Adipose tissue (tissue), 3 donors: ENCODE measurements around the gene BAZ2B. TPM values are rescaled to one million over a fixed set of nuclear protein-coding genes. Genes with fewer than 3 reads are reported as not detected.

ENCODE experiments used
- H3K27ac ChIP-seq: one replicate; pipeline ENCODE4 v1.5.1; 2013; ENCODE audit warnings: low read depth, low read length
- WGBS, 3 donors: extraction: QIAGEN DNeasy Blood & Tissue Kit; methylation state at CpG; one replicate each; pipeline ENCODE4 v1.1.7; 2013; 5-methylcytosine and 5-hydroxymethylcytosine counted together
- polyA plus RNA-seq, 3 donors: library from polyadenylated mRNA; stranded (reverse); fragments of 200-250 nt; gene quantifications; one replicate each; pipeline ENCODE4 v1.2.3, GENCODE V29; 2013
- donor health status: healthy with polysubstance abuse.
- donor health status: Bipolar disorder and iron deficiency.
- donor health status: healthy.

Gene BAZ2B
- polyA plus RNA-seq, 3 donors = 10.6 to 21.9 (median 16.3) TPM

- H3K27ac ChIP-seq = no peak overlapping the region
Observed at GRCh38 chr2:159455330-159455918, 160.9 kb downstream of the BAZ2B start.

DNA sequence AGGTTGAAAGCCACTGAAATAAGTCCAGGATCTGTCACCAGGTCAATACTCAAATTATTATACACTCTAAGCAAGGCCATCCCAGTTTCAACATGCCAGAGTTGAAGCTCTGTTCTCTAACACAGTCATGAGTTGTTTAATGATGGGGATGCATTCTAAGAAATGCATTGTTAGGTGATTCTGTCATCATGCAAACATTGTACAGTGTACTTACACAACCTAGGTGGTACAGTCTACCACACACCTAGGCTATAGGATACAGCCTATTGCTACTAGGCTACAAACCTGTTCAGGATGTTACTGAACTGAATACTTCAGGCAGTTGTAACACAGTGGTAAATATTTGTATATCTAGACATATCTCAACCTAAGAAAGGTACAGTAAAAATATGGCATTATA is 162.2 kb downstream of the BAZ2B start:
- H3K27ac ChIP-seq = no peak overlapping the region

- 93 to 98% (median 95%) methylated on average over 3 of the region's 3 CpGs for WGBS, 3 donors
Observed at GRCh38 chr2:159450180-159450579, 166.2 kb downstream of the BAZ2B start.

GRCh38 chr2:159449504-159450124 is 166.7 kb downstream of the BAZ2B start:
- no peak overlapping the region for H3K27ac ChIP-seq
- WGBS, 3 donors = 0 to 3% (median 0%) methylated on average over 1 of the region's 1 CpG

More at GRCh38 chr2:159450180-159450579, 166.2 kb downstream of the BAZ2B start:
- H3K27ac ChIP-seq = no peak overlapping the region

DNA sequence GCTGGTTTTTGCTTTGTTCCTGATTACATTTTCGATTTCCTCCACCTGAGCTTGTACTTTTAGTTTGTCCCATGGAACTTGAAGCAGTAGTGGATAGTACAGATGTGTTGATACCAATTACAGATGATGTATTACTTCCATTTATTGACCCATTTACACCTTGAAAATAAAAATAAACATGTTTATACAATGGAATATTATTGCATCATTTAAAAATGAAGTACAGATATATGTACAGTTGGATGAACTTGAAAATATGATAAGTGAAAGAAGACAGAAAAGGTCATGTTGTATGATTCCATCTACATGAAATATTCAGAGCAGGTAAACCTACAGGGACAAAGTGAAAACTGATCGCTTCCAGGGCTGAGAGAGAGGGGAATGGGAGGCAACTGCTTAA is 169.5 kb downstream of the BAZ2B start:
- no peak overlapping the region for H3K27ac ChIP-seq
- WGBS, 3 donors = 94 to 95% (median 95%) methylated on average over 2 of the region's 2 CpGs

DNA sequence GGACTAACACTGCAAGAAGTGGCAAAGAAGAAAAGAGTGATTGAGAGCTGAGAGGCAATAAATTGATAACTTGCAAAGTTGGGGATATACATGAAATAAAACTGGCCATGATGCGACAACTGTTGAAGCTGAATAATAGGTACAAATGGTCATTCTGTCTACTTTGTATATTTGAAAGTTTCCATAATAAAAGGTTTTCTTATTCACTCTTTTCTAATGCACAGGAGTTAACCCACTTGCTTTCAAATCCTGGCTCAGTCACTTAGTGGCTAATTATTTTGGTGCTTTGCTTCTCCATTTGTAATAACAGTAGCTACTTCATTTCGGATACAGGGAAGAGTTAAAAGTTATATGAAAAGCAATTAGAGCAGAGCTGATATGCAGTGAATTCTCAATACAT is 170.1 kb downstream of the BAZ2B start:
- H3K27ac ChIP-seq = no peak overlapping the region
- WGBS, 3 donors = 93 to 99% (median 98%) methylated on average over 2 of the region's 2 CpGs

- H3K27ac ChIP-seq = no peak overlapping the region
Observed at GRCh38 chr2:159445307-159445706, 171.0 kb downstream of the BAZ2B start.

- H3K27ac ChIP-seq = no peak overlapping the region
Observed at GRCh38 chr2:159444754-159445153, 171.6 kb downstream of the BAZ2B start.

- WGBS, 3 donors = 68 to 93% (median 90%) methylated on average over 2 of the region's 2 CpGs
- H3K27ac ChIP-seq = no peak overlapping the region
Observed at GRCh38 chr2:159442159-159442852, 174.0 kb downstream of the BAZ2B start.

DNA sequence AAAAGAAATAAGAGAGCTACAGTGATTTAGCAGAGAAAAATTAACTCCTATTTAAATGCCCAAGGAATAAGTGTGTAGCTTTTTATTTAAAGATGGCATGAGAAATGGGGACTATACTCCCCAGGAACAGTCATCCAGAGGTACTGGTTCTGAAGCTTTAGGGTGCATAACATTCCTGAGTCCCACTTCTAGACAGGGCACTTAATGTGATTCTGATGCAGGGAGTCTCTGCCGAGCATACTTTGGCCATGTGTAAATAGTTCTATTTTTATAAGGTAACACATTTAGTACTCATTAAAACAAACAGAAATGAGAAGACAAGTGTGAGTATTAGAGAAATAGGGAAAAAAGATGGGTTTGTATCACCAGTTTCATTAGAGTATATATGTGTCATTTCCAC is 175.2 kb downstream of the BAZ2B start:
- 42 to 95% (median 92%) methylated on average over 1 of the region's 1 CpG for WGBS, 3 donors
- no peak overlapping the region for H3K27ac ChIP-seq

DNA sequence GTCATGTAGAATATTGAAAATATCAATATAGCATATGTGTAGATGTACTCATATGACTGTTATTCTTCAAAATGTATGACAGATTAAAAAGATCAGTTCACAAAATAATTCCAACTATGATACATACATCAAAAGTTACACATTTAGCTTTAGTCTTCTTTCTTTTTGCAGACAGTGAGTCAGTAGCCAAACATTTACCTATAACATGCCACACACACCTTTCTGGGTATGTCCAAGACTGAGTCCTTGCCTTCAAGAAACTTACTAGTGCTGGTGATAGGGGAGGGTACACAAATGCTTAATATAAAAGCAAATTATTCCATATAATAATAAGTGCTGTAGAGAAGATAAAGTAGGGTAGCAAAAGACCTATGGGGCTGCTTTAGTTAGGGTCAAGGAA is 176.9 kb downstream of the BAZ2B start:
- H3K27ac ChIP-seq = no peak overlapping the region

GRCh38 chr2:159438720-159439353 is 177.5 kb downstream of the BAZ2B start:
- no peak overlapping the region for H3K27ac ChIP-seq
- WGBS, 3 donors = 41 to 89% (median 87%) methylated on average over 5 of the region's 5 CpGs

DNA sequence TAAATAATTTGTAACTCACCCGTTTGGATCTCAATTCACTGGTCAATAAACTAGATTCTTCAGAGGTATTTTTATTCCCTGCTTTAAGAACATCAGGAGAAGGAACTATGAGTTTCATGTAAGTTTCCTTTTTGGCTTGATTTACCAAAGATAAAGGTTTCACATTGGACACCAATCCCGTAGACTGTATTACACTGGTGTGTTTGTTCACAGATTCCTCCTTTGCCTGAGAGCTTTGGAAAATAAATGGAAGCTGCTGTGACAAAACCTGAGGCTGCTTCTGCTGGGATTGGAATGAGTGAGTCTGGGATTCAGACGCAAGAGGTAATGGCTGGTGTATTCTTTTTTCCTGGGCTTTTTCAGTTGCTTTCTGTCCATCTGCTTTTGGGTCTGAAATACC is 178.1 kb downstream of the BAZ2B start:
- WGBS, 3 donors = 43 to 88% (median 86%) methylated on average over 3 of the region's 3 CpGs
- H3K27ac ChIP-seq = no peak overlapping the region

GRCh38 chr2:159432610-159433009 is 183.7 kb downstream of the BAZ2B start:
- WGBS, 3 donors = 98 to 100% (median 99%) methylated on average over 1 of the region's 1 CpG

GRCh38 chr2:159427048-159427447 is 189.3 kb downstream of the BAZ2B start:
- WGBS, 3 donors = 75 to 88% (median 77%) methylated on average over 2 of the region's 2 CpGs
- H3K27ac ChIP-seq = no peak overlapping the region

More at GRCh38 chr2:159432610-159433009, 183.7 kb downstream of the BAZ2B start:
- no peak overlapping the region for H3K27ac ChIP-seq

GRCh38 chr2:159419403-159419802 is 196.9 kb downstream of the BAZ2B start:
- WGBS, 3 donors = 93 to 99% (median 98%) methylated on average over 2 of the region's 2 CpGs
- no peak overlapping the region for H3K27ac ChIP-seq

GRCh38 chr2:159411460-159411859 is 204.9 kb downstream of the BAZ2B start:
- WGBS, 3 donors = 96 to 100% (median 96%) methylated on average over 1 of the region's 1 CpG
- H3K27ac ChIP-seq = no peak overlapping the region

DNA sequence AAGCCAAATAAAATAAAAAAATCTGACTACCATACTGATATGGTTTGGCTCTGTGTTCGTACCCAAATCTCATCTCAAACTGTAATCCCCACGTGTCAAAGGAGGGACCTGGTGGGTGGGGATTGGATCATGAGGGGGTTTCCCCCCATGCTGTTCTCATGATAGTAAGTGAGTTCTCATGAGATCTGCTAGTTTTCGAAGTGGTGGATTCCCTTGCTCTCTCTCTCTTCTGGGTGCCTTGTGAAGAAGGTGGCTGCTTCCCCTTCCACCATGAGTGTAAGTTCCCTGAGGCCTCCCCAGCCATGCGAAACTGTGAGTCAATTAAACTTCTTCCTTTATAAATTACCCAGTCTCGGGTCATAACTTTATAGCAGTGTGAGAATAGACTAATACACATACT is 206.1 kb downstream of the BAZ2B start:
- no peak overlapping the region for H3K27ac ChIP-seq
- WGBS, 3 donors = 81 to 90% (median 88%) methylated on average over 5 of the region's 5 CpGs

DNA sequence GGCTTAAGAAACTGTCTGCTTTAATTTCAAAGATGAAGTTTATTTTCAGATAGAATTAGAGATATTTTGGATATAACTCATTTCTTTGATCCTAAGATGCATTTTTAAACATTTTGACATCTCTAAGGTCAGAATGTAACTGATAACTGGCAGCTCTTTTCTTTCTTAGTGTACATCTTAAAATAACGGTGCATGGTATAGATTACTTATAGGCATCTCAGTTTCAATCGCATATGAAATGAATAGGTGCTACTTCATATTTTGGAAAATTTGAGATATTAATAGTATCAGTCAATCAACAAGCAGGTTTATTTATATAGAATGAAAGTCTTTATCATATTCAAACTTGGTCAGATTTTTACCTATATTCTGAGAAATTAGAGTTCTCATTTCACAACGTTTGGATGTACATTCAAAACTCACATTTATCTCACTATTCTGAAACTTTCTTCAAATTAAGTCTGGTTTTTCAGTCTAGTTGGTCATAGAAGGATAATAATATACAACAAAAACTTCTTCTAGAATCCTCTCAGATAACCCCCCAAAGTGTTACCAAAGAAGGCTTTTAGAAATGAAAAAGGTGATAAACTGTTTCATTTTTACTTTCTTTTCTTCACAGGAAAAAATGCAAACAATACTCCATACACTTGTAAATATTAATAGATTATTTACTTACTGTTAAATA is 207.1 kb downstream of the BAZ2B start:
- WGBS, 3 donors = 84 to 91% (median 85%) methylated on average over 3 of the region's 3 CpGs
- H3K27ac ChIP-seq = no peak overlapping the region
